B cell (primary cell): ENCODE results near the gene UBXN7. TPM values are rescaled to one million over a fixed set of nuclear protein-coding genes. Genes with fewer than 3 reads are reported as not detected.

Source experiments
- ATAC-seq: fragments of 200-7000 bp; cut with Tn5 transposase; one replicate; pipeline ENCODE4 v1.10.0; 2021; ENCODE audit warnings: low read depth, mild to moderate bottlenecking, moderate number of reproducible peaks, moderate library complexity
- CTCF ChIA-PET: fragments of 350-600 bp; sonication (Branson Sonifier 250); formaldehyde crosslinking; loops from one replicate; lab custom pipeline; 2021; ENCODE audit warnings: antibody characterized with exemption, inconsistent platforms; lab: Charles Lee
- POLR2A ChIA-PET: fragments of 350-600 bp; sonication (Branson Sonifier 250); formaldehyde crosslinking; loops from one replicate; lab custom pipeline; 2021; ENCODE audit warnings: antibody characterized with exemption; lab: Charles Lee
- DNase-seq: peaks from one replicate; pipeline ENCODE4 v3.0.0; 2013
- H2AFZ ChIP-seq: 2 replicates; pipeline ENCODE4 v1.6.1; 2012; ENCODE audit warnings: mild to moderate bottlenecking, low read depth, low read length; ENCODE audit not compliant: insufficient read depth, poor library complexity, severe bottlenecking
- H3K27ac ChIP-seq, 2 donors: 1 replicate in 1 of 2; 2 replicates in 1 of 2; pipeline ENCODE4 v1.5.1; 2012 to 2013; ENCODE audit warnings: low read length in 2 of 2, mild to moderate bottlenecking in 2 of 2, moderate library complexity in 1 of 2
- H3K27me3 ChIP-seq, 4 experiments: fragments of 200-600 bp in 1 of 4; sonication (generic) in 1 of 4; replicated peaks in 1 of 4; 1 replicate in 2 of 4; 2 replicates in 2 of 4; pipeline versions ENCODE4 v1.6.1 to v1.7.0; 2013 to 2016; ENCODE audit warnings: low read length in 3 of 4, mild to moderate bottlenecking in 2 of 4, mixed read lengths in 1 of 4, moderate library complexity in 1 of 4; ENCODE audit not compliant: insufficient read depth in 4 of 4, control insufficient read depth in 3 of 4; ENCODE audit errors: control extremely low read depth in 1 of 4
- H3K36me3 ChIP-seq, 2 experiments: replicated peaks in 1 of 2; 1 replicate in 1 of 2; 2 replicates in 1 of 2; pipeline versions ENCODE4 v1.6.1 to v1.7.1; 2013; ENCODE audit warnings: low read length in 1 of 2; ENCODE audit not compliant: insufficient read depth in 2 of 2, control insufficient read depth in 1 of 2; ENCODE audit errors: control extremely low read depth in 1 of 2, extremely low read depth in 1 of 2
- H3K4me1 ChIP-seq, 2 donors: fragments of 200-600 bp in 1 of 2; sonication (generic) in 1 of 2; 1 replicate in 1 of 2; 2 replicates in 1 of 2; pipeline versions ENCODE4 v1.5.1 to v1.6.1; 2013 to 2017; ENCODE audit warnings: low read length in 2 of 2; ENCODE audit not compliant: control insufficient read depth in 2 of 2, insufficient read depth in 2 of 2
- H3K4me2 ChIP-seq: replicated peaks from 2 replicates; pipeline ENCODE3; 2012; ENCODE audit warnings: mild to moderate bottlenecking, low read depth, low read length; ENCODE audit not compliant: poor library complexity, severe bottlenecking
- H3K4me3 ChIP-seq, 5 experiments: fragments of 200-600 bp in 1 of 5; sonication (generic) in 1 of 5; 1 replicate in 3 of 5; 2 replicates in 2 of 5; pipeline versions ENCODE4 v1.5.1 to v1.7.0; 2011 to 2016; ENCODE audit warnings: low read length in 4 of 5, mild to moderate bottlenecking in 4 of 5, low read depth in 2 of 5, control low read depth in 1 of 5, moderate library complexity in 1 of 5; ENCODE audit not compliant: insufficient read depth in 1 of 5; ENCODE audit errors: control extremely low read depth in 1 of 5, extremely low read depth in 1 of 5
- H3K79me2 ChIP-seq: fragments of 200-600 bp; sonication (generic); one replicate; pipeline ENCODE4 v1.6.0; 2016; ENCODE audit warnings: low read length; ENCODE audit not compliant: control insufficient read depth, insufficient read depth
- H3K9ac ChIP-seq: fragments of 200-600 bp; sonication (generic); 2 replicates; pipeline ENCODE4 v1.6.1; 2017; ENCODE audit warnings: mild to moderate bottlenecking, low read length, moderate library complexity
- H3K9me3 ChIP-seq, 3 donors: one replicate each; pipeline versions ENCODE4 v1.6.1 to v1.7.1; 2013; ENCODE audit warnings: low read length in 2 of 3; ENCODE audit not compliant: control insufficient read depth in 2 of 3, insufficient read depth in 1 of 3; ENCODE audit errors: control extremely low read depth in 1 of 3
- H4K20me1 ChIP-seq: 2 replicates; pipeline ENCODE4 v1.6.0; 2012; ENCODE audit warnings: mild to moderate bottlenecking, low read length; ENCODE audit not compliant: insufficient read depth, control insufficient read depth, poor library complexity, severe bottlenecking
- H3K27ac Mint-ChIP-seq: one replicate; pipeline ENCODE4 v1.8.0; 2021; ENCODE audit warnings: mixed read lengths
- H3K27me3 Mint-ChIP-seq: one replicate; pipeline ENCODE4 v1.8.0; 2021; ENCODE audit warnings: mixed read lengths
- H3K4me1 Mint-ChIP-seq: one replicate; pipeline ENCODE4 v1.8.0; 2021; ENCODE audit warnings: mixed read lengths
- H3K4me3 Mint-ChIP-seq: one replicate; pipeline ENCODE4 v1.8.0; 2021; ENCODE audit warnings: mixed read lengths
- H3K9me3 Mint-ChIP-seq: one replicate; pipeline ENCODE4 v1.8.0; 2022; ENCODE audit warnings: mixed read lengths; ENCODE audit not compliant: insufficient read depth
- CTCF ChIP-seq: fragments of 200-600 bp; IDR thresholded peaks from one replicate; pipeline ENCODE4 v1.8.0; 2022; ENCODE audit warnings: antibody characterized with exemption, mild to moderate bottlenecking
- EZH2 ChIP-seq: IDR thresholded peaks from 2 replicates; pipeline ENCODE4 v1.6.1; 2012; ENCODE audit warnings: borderline replicate concordance, low read depth, mild to moderate bottlenecking, moderate library complexity, low read length; ENCODE audit not compliant: insufficient read depth, poor library complexity, severe bottlenecking
- WGBS: methylation state at CpG from one replicate; pipeline ENCODE4 v1.1.5; 2013; ENCODE audit warnings: missing lambda C conversion rate; ENCODE audit not compliant: insufficient coverage; 5-methylcytosine and 5-hydroxymethylcytosine counted together
- intact Hi-C: fragments of 100-400 bp; cut with micrococcal nuclease; formaldehyde crosslinking; loops from one replicate; pipeline ENCODE4 v1.10.0; 2022
- polyA plus RNA-seq: library from polyadenylated mRNA; depleted of rRNA; stranded (reverse); fragments of >200 nt; gene quantifications from 2 replicates; pipeline ENCODE4 v1.2.3, GENCODE V29; 2012
- total RNA-seq, 2 donors: library from RNA; stranded (reverse); fragments of 120-200 nt in 1 of 2; gene quantifications; 1 replicate in 1 of 2; 2 replicates in 1 of 2; pipeline versions ENCODE4 v1.2.3 to v1.2.4, GENCODE V29; 2013 to 2022

UBXN7 gene
- total and polyA plus RNA-seq, 2 donors (not counting 1 experiment from before 2014, with no cell fraction given) = 7.4 to 107 TPM

GRCh38 chr3:196321162-196321561 is 111.1 kb downstream of the UBXN7 start:
- Histone ChIP-seq H3K27me3 (no peaks in the 10 kb centered on the region), H3K9ac (no peak overlapping the region), H3K79me2 (peaks cover 3% of the 10 kb centered on the region), H3K4me3 (no peak overlapping the region), H3K4me1 (peaks cover 0 to 10% of the 10 kb centered on the region in 2 donors), H3K36me3 (no peaks in the 10 kb centered on the region), H2AFZ (no peak overlapping the region), H4K20me1 (no peaks in the 10 kb centered on the region), H3K9me3 (no peaks in the 10 kb centered on the region), H3K4me2 (no peak overlapping the region), H3K27ac (no peak overlapping the region)
- 88% methylated on average over 11 of the region's 11 CpGs for WGBS
- intact Hi-C loops = no loop called here
- no peak for TF ChIP-seq EZH2
- no peak for TF ChIP-seq CTCF
- ATAC-seq (no peak), DNase-seq (no peak)
- Mint-ChIP-seq H3K27me3 (no peaks in the 10 kb centered on the region), H3K9me3 (no peaks in the 10 kb centered on the region), H3K27ac (no peak overlapping the region), H3K4me3 (no peak overlapping the region), H3K4me1 (peaks cover 10% of the 10 kb centered on the region)
- ChIA-PET POLR2A (no interaction called here), CTCF (interaction anchor here (1.0 kb wide), 1 partner anchor 66 kb away, joined by 3 read pairs; no protein-coding TSS in a partner anchor)

- Mint-ChIP-seq H3K27me3 (no peaks in the 10 kb centered on the region), H3K9me3 (no peaks in the 10 kb centered on the region), H3K27ac (no peak overlapping the region), H3K4me3 (peak overlapping the region; percentile 62), H3K4me1 (peaks cover 10% of the 10 kb centered on the region)
- H3K36me3 ChIP-seq = no peaks in the 10 kb centered on the region
- H3K9ac ChIP-seq = no peak overlapping the region
- no peak overlapping the region for H3K4me3 ChIP-seq
- 78% methylated on average over 3 of the region's 3 CpGs for WGBS
- DNase-seq (no peak), ATAC-seq (no peak)
- H3K27ac ChIP-seq = no peak overlapping the region
- H3K9me3 ChIP-seq = no peaks in the 10 kb centered on the region
- no peak overlapping the region for H3K4me2 ChIP-seq
- H3K4me1 ChIP-seq = peaks cover 0 to 10% of the 10 kb centered on the region in 2 donors
- peaks cover 3% of the 10 kb centered on the region for H3K79me2 ChIP-seq
- POLR2A ChIA-PET = no interaction called here
- no peak overlapping the region for H2AFZ ChIP-seq
- TF ChIP-seq CTCF (no peak), EZH2 (no peak)
- intact Hi-C loops = no loop called here
- H4K20me1 ChIP-seq = no peaks in the 10 kb centered on the region
- CTCF ChIA-PET = no interaction called here
- H3K27me3 ChIP-seq = no peaks in the 10 kb centered on the region
Measured at GRCh38 chr3:196320137-196320536, 112.1 kb downstream of the UBXN7 start.
